ENCODE measurements around the gene SAYSD1. TPM values are rescaled to one million over a fixed set of nuclear protein-coding genes. Genes with fewer than 3 reads are reported as not detected.

The SAYSD1 gene
- total RNA-seq, 1 experiment from 2014 or later: 12.2 TPM

- no peaks in the 10 kb centered on the region for H3F3A ChIP-seq (ENCODE audit: low read length, unreplicated experiment)
- no peak overlapping the region for H3K4me3 ChIP-seq (ENCODE audit: low read length)
- intact Hi-C loops (cut with micrococcal nuclease): no loop called here
- no peak overlapping the region for H3K27ac ChIP-seq (ENCODE audit: low read length)
- no peaks in the 10 kb centered on the region for H3K9me2 ChIP-seq (replicated peaks; ENCODE audit: low read length)
- no peaks in the 10 kb centered on the region for H3K79me2 ChIP-seq (ENCODE audit: low read length)
- CTCF ChIA-PET: no interaction called here
- DNase-seq (no peak), ATAC-seq (no peak)
- no peaks in the 10 kb centered on the region for H3K4me1 ChIP-seq (ENCODE audit: insufficient read depth, low read length)
- H2AFZ ChIP-seq (ENCODE audit: low read length): no peak overlapping the region
- no peaks in the 10 kb centered on the region for H3K36me3 ChIP-seq (ENCODE audit: low read depth, low read length)
- H3K4me2 ChIP-seq (ENCODE audit: low read length): no peak overlapping the region
- no peak overlapping the region for H3K9ac ChIP-seq (ENCODE audit: low read length)
- H4K20me1 ChIP-seq (ENCODE audit: low read length): no peaks in the 10 kb centered on the region
- no peaks in the 10 kb centered on the region for H3K9me3 ChIP-seq (ENCODE audit: low read length)
- no peak for TF ChIP-seq CTCF (conservative IDR thresholded peaks at IDR 0.05; ENCODE audit: low read depth, low read length)
- no peak for TF ChIP-seq EZH2phosphoT487 (IDR thresholded peaks at IDR 0.05; ENCODE audit: borderline replicate concordance, low read length)
- TF ChIP-seq EZH2 (IDR thresholded peaks at IDR 0.05; ENCODE audit: low read length, unreplicated experiment): no peak
- BruUV-seq (replicated peaks): no TSS peak
- POLR2A ChIA-PET (ENCODE audit: unreplicated experiment): no interaction called here
- H3K27me3 ChIP-seq (ENCODE audit: low read length): peaks cover 22% of the 10 kb centered on the region
These were observed 35.5 kb downstream of the SAYSD1 start for GRCh38 chr6:39079197-39080125.

- ChIA-PET POLR2A (ENCODE audit: unreplicated experiment) (no interaction called here), CTCF (no interaction called here)
- no peak overlapping the region for H3K4me3 ChIP-seq (ENCODE audit: low read length)
- no peak for ATAC-seq
- peaks cover 26% of the 10 kb centered on the region; the same call in 1 of the 2 replicates for H3K27me3 ChIP-seq (ENCODE audit: low read length)
- no peaks in the 10 kb centered on the region for H3F3A ChIP-seq (ENCODE audit: low read length, unreplicated experiment)
- no peak overlapping the region for H3K9ac ChIP-seq (ENCODE audit: low read length)
- no peak overlapping the region for H2AFZ ChIP-seq (ENCODE audit: low read length)
- H4K20me1 ChIP-seq (ENCODE audit: low read length): no peaks in the 10 kb centered on the region
- intact Hi-C loops (cut with micrococcal nuclease): no loop called here
- H3K9me3 ChIP-seq (ENCODE audit: low read length): no peaks in the 10 kb centered on the region
- DNase-seq: no peak
- H3K4me1 ChIP-seq (ENCODE audit: insufficient read depth, low read length): no peaks in the 10 kb centered on the region
- no peaks in the 10 kb centered on the region for H3K9me2 ChIP-seq (replicated peaks; ENCODE audit: low read length)
- BruUV-seq (replicated peaks): no TSS peak
- no peaks in the 10 kb centered on the region for H3K36me3 ChIP-seq (ENCODE audit: low read depth, low read length)
- H3K27ac ChIP-seq (ENCODE audit: low read length): no peak overlapping the region
- no peak for TF ChIP-seq CTCF (conservative IDR thresholded peaks at IDR 0.05; ENCODE audit: low read depth, low read length)
- no peak for TF ChIP-seq EZH2phosphoT487 (IDR thresholded peaks at IDR 0.05; ENCODE audit: borderline replicate concordance, low read length)
- TF ChIP-seq EZH2 (IDR thresholded peaks at IDR 0.05; ENCODE audit: low read length, unreplicated experiment): no peak
- H3K4me2 ChIP-seq (ENCODE audit: low read length): no peak overlapping the region
- H3K79me2 ChIP-seq (ENCODE audit: low read length): no peaks in the 10 kb centered on the region
These were observed 36.3 kb downstream of the SAYSD1 start for GRCh38 chr6:39078695-39079094.
